ENCODE measurements around the gene IBA57.
"Not testable (repeated sequence)": the region's sequence is repeated elsewhere in the genome, so short reads cannot be mapped to it uniquely, and the experiment has no call there.

Gene IBA57

DNA sequence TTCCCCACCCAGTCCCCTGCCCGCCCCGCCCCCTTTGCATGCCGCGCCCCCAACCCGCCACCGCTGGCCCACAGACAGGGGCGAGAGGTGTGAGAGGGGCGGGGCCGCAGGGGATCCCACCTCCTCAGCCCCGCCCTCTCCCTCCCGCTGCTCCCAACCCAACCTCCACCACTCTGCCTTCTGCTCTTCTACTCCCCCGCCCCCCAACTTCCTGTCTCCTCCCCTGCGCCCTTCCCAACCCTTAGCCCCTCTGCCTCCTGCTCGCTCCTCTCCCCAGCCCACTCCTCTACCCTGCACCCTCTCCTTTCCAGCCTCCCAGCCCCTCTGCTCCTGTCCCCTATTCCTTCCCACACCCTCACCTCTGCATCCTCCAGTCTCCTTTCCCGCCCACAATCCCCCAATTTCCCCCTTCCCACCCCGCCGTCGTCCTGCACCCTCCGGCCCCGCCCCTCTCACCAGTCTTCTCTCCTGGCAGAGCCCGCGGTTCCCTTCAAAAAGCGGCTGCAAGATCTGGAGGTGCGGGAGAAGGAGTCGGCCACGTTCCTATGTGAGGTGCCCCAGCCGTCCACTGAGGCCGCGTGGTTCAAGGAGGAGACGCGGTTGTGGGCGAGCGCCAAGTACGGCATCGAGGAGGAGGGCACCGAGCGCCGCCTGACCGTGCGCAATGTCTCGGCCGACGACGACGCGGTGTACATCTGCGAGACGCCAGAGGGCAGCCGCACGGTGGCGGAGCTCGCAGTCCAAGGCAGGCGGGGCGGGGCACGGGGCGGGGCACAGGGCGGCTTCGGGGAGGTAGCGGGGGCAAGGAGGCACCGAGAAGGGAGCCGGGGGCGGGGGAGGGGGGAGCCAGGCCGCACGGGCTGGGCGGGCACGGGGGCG lies 47.6 kb downstream of the IBA57 start:
- DNase-seq (ENCODE audit: low spot score), result peak; percentile 96

DNA sequence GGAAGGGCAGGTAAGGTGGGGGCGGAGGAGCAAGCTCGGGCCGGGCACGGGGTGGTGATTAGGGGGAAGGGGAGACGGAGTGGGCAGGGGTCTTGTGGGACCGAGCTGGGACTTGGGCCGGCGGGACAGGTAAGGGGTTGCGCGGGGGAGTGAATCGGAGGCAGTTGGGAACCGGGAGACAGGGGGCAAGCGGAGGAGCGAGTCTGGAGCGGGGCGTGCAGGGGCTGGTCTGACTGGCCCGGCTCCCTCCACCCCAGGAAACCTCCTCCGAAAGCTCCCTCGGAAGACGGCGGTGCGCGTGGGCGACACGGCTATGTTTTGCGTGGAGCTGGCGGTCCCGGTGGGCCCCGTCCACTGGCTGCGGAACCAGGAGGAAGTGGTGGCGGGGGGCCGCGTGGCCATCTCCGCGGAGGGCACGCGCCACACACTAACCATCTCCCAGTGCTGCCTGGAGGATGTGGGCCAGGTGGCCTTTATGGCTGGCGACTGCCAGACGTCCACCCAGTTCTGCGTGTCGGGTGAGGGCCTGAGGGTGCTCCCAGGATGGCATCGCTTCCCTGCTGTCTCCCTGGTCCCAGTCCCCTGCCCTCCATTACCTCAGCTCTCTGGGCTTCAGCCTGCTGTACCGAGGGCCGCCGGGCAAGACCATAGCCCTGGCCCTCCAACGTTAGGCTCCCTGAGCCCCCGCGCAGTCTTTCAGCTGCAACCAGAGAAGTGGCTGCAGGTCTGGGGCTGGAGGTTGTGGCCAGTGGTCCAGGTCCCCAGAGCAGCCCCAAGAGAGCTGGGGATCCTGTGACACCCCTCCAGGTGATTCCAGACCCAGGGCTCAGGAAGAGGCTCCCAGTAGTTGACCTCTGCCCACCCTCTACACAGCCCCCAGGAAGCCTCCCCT lies 48.6 kb downstream of the IBA57 start:
- no peak for DNase-seq (ENCODE audit: low spot score)

DNA sequence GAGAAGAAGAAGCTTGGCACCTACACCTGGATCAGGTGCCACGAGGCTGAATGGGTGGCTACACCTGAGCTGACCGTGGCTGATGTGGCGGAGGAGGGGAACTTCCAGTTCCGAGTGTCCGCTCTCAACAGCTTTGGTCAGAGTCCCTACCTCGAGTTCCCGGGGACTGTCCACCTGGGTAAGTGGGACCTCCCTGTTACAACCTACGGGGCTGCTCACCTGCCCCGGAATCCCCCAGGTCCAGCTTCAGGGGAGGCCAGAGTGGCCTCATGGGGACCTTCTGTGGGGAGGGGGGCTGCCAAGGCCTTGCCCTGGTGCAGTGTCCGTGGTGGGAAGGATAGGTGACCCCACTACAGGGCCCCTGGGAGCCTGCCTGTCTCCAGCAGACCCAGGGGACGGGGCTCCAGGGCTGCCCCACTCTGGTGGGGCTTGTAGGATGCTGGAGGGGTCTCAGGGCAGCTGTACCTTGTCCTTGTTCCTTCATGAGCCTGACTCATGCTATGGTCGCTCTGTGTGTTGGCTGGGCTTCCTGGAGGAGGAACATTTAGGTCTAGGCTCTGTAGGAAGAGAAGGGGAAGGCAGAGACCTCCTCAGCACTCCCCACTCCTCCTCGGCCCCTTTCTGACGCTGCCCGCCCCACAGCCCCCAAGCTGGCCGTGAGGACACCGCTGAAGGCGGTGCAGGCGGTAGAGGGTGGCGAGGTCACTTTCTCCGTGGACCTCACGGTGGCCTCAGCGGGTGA lies 49.5 kb downstream of the IBA57 start:
- no peak for DNase-seq (ENCODE audit: low spot score)

DNA sequence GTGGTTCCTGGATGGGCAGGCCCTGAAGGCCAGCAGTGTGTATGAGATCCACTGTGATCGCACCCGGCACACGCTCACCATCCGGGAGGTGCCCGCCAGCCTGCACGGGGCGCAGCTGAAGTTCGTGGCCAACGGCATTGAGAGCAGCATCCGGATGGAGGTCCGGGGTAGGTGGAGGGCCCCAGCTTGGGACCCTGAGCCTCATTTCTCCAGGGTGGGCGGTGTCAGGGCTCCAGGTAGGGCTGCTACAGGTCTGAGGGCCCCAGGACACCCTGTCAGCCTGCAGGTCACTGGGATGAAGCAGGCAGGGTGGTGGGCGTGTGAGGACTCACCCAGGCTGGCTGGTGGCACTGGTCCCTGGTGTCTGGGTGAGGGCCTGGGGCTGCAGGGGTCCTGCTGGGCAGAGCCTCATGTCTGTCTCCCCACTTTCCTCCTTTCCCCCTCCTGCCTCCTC lies 50.1 kb downstream of the IBA57 start:
- DNase-seq (ENCODE audit: low spot score), result no peak

DNA sequence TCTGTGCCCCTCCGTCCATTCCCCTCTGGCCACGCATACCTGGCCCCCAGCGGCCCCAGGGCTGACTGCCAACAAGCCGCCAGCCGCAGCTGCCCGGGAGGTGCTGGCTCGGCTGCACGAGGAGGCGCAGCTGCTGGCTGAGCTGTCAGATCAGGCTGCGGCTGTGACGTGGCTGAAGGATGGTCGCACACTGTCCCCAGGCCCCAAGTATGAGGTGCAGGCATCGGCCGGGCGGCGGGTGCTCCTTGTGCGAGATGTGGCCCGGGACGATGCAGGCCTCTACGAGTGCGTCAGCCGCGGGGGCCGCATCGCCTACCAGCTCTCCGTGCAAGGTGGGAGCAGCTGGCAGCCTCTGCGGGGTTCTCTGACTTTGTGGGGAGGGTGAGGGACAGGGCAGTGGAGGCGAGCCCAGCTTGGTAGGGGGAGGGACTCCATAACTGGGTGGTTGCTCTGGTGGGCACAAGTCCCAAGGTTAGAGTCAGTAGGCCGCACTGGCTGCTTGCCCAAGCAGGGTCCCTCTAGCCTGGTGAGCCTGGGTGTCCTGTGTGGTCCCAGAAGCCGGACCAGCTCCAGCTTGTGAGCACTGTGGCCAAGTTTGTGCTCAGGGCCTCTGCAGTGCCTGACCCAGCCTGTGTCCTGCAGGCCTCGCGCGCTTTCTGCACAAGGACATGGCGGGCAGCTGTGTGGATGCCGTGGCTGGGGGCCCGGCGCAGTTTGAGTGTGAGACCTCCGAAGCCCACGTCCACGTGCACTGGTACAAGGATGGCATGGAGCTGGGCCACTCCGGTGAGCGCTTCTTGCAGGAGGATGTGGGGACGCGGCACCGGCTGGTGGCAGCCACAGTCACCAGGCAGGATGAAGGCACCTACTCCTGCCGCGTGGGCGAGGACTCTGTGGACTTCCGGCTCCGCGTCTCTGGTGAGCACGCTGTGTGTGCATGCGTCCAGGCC lies 51.0 kb downstream of the IBA57 start:
- no peak for DNase-seq (ENCODE audit: low spot score)

DNA sequence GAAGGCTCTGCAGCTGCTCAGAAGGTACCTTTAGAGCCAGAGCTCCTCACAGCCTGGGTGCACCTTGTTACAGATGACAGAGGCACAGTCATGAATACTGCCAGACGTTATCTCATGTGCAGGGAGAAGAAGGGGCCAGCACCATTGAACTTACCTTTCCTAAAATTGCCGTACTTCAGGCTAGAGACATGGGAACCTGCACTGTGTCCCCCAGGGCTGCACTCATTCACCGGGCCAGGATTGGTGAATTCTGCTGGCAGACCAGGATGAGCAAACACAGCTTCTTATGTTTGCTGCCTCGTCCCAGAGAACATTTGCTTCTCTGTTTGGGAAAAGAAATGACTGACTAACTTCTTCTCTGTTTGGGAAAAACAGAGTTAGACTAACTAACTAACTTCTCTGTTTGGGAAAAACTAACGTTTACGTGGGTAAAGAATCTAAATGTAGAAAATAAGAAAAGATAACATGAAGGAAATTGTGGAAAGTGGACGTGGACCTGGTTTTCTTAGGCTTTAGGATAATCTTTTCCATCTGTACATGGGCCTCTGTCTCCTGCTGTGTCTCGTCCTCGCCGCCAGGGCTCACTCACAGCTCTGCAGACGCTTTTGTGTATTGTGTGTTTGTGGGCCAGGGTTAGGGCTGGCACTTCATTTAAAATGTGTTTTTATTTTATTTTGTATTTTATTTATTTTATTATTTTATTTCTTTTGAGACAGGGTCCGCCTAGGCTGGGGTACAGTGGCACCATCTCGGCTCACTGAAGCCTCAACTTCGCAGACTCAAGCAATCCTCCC lies 52.1 kb downstream of the IBA57 start:
- no peak for DNase-seq (ENCODE audit: low spot score)

DNA sequence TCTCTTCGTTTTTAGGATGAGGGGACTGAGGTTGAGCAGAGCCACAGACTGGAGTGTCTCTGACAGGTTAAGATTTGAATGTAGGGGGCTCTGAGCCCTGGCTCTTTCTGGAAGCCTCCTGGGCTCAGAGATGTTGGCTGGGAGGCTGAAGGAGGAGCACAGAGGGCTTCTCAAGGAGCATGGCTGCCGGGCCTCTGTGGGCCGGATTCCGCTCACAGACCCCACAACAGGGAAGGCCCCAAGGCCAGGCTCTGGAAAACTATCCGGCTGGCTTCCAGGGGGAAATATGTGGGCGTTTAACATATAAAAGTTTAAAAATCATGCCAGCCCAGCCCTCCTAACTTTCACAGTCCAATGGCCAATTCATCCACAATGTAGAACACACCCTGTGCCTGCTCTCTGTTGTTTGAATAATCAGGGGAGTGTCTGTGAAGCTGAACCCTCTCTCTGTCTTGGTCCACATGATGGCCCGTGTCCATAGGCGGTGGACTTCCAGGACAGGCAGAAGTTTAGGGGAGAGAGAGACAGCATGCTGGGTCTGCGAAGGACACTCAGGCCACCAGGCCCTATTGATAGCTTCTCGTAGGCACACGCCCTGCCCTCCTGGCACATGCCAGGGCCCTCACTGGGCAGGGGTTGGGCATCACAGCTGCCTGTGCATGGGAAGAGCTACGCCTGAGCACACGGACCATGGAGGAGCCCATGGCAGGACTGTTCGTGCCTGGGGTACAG lies 53.1 kb downstream of the IBA57 start:
- no peak for DNase-seq (ENCODE audit: low spot score)

DNA sequence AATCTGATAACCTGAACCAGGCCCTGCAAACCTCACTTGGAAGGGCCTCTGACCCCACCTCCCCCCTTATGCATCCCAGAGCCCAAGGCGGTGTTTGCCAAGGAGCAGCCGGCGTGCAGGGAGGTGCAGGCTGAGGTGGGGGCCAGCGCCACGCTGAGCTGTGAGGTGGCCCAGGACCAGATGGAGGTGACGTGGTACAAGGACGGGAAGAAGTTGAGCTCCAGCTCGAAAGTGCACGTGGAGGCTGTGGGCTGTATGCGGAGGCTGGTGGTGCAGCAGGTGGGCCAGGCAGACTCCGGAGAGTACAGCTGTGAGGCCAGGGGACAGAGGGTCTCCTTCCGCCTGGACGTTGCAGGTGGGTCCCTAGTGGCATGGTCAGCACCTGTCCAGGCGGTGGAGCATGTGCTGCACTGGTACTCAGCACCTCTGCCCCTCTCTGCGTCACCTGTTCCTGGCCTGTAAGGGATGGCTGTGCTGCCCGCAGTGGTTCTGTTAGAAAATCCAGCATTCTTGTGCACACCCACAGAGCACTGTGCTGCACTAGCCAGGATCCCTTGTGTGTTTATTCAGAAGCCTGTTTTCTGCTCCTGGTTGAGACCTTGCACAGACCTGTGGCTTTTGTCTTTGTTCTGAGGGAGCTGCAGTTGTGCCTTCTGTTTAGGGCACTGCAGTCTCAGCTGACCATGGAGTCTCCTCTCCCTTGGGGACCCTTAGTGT lies 53.8 kb downstream of the IBA57 start:
- DNase-seq (ENCODE audit: low spot score), result no peak

DNA sequence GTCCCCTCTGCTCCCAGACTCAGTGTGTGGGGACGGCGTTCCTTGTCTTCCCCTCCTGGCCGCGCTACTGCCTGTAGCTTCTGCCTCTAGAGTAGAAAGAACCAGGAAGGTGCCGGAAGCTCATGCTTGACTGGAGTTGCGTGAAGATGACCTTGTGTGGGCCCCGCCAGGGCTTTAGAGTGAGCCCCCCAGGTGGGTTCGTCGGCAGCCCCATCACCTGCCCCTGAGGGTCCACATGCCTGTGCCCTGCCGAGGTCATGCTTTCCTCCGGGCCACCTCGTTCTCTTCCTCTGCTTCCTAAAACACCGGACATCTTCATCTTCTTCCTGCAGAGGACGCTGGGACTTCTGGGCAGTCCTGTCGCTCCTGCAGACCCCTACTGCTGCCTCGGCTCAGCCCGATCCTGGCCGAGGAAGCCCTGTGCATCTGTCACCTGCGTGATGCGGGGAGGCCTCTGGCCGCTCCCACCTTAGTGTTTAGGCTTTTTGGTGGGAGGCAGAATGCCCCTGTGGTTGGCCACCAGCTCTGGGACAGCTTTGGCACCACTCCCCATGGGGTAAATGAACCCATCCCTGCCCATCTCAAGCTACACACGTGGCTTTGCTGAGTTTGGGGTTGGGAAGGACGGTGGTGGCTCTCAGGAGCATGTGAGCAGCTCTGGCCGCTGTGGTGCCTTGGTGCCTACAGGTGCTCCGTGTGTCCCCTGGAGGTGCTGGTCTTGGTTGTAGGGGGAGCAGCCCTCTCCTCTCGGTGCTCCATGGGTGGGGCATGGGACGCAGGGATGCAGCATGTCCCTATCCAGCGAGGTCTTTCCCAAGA lies 54.6 kb downstream of the IBA57 start:
- DNase-seq (ENCODE audit: low spot score), result no peak

DNA sequence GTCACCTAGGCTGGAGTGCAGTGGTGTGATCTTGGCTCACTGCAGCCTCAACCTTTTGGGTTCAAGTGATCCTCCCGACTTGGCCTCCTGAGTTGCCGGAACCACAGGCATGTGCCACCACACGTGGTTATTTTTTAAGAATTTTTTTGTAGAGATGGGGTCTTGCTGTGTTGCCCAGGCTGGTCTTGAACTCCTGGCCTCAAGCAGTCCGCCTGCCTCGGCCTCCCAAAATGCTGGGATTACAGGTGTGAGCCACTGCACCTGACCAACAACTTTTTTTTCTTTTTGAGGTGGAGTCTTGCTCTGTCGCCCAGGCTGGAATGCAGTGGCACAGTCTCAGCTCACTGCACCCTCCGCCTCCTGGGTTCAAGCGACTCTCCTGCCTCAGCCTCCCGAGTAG lies 55.5 kb downstream of the IBA57 start:
- DNase-seq (ENCODE audit: low spot score), result not testable (repeated sequence)

DNA sequence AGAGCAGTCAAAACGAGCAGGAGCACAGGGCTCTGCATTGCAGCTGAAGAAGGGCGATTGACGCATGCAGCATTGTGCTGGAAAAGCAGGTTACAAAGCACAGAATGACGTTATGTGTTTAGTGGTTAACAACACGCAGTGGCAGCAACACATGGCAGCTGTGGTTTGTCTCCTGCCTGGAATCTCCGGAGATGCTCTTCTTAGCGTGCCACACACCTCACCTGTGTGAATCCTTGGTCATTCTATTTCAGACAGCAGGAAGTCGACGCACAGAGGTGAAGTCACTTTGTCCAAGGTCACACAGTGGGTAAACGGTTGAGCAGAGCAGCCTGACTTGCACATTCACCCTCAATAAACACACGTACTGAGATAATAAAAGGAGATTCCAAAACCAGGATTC lies 56.9 kb downstream of the IBA57 start:
- no peak for DNase-seq (ENCODE audit: low spot score)

DNA sequence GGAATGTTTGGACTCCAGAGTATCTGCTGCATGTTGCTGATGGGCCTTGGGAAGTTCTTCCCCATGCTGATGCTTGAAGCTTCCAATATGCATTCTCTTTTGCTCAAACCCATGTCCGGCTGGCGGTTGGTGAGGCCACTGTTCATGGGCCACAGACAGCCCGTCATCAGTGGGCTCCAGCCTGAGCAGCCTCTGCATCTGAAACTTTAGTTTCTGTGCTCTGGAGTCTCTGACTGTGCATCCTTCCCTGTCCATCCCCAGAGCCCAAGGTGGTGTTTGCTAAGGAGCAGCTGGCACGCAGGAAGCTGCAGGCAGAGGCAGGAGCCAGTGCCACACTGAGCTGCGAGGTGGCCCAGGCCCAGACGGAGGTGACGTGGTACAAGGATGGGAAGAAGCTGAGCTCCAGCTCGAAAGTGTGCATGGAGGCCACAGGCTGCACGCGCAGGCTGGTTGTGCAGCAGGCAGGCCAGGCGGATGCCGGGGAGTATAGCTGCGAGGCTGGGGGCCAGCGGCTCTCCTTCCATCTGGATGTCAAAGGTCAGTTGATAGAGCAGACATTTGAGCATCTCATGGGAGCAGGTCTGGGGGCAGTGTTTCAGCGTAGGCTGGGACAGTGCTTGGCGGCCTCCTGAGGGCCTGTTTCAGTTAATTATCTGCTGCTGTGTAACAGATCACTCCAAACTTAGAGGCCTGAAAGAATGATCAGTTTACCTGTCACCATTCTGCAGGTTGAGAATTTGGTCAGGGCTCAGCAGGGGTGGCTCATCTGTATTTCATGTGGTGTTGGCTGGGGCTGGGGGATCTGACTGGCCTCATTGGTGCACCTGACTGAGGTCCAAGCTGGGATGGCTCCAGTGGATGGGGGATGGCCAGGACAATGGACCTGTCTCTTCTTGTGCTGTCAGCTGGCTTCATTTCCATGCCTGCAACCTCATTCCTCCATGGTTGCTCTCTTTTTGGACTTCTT lies 58.9 kb downstream of the IBA57 start:
- no peak for DNase-seq (ENCODE audit: low spot score)

DNA sequence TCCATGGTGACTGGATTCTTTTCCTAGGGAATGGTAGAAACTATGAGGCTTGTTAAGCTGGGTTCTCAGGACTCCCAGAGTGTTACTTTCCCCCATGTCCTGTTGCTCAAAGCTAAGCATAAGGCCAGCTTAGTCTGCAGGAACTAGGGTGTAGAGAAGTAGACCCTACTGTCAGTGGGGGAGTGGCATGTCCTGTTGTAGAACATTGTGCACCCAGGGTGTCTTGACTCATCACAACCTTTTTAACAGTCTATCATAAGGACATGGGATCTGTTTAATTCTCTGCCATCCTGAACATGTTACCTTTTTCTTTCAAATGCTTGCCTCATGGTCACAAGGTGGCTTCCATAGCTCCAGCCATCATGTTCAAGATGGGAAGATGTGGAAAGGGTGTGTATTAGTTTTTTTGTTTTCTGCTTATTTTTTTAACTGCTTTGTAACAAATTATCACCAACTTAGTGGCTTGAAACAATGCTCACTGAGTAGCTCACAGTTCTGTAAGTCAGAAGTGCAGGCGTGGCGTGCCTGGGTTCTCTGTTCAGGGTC lies 59.6 kb downstream of the IBA57 start:
- no peak for DNase-seq (ENCODE audit: low spot score)

DNA sequence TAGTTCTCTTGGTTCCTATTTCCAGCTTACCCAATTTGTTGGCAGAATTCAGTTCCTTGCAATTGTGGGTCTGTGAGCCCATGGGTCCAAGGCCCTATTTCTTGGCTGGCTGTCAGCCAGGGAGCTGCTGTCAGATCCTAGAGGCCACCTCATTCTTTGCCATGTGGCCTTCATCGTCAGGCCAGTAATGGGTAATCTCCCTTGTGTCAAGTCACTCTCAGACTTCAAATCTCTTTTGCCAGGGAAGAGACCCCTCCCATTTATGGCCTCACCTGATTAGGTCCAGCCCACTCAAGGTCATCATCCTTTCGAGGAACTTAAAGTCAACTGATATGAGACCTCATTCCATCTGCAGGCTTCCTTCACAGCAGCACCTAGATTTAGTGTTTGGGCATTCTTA lies 60.1 kb downstream of the IBA57 start:
- DNase-seq (ENCODE audit: low spot score), result no peak

DNA sequence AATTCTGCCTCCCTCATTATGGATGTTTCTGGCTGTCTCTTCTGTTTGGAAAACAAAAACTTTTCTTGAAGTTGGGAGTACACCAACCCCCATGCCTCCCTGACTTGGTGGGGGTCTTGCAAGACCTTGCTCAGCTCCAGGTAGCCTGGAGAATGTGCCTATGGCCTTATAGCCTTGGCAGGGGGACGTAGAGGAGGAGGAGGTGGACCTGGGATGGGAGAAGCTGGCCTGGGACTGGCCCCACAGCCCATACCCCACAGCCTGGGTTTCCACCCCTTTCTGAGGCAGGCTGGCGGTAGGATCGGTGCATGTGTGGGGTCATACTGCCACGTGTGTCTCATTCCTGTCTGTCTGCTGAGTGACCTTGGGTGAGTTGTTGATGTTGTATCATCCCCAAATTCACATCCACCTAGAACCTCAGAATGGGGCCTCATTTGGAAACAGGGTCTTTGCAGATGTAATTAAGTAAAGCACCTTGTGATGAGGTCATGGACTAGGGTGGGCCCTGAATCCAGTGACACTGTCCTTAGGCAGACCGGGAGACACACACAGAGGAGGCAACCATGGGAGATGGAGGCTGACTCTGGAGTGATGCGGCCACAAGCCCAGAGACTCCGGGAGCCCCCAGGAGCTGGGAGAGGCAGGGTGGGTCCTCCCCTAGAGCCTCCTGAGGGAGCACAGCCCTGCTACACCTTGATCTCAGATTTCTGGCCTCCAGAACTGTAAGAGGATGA lies 60.7 kb downstream of the IBA57 start:
- no peak for DNase-seq (ENCODE audit: low spot score)
